ENCODE results near the gene LRRC40.

LRRC40 gene

GRCh38 chr1:70115315-70115714 is 90.1 kb downstream of the LRRC40 start:
- Histone ChIP-seq H3K9ac (ENCODE audit: low read depth, low read length) (no peak overlapping the region), H3K36me3 (ENCODE audit: insufficient read depth, low read length) (no peaks in the 10 kb centered on the region), H3K9me3 (ENCODE audit: control insufficient read depth, insufficient read depth, low read length) (no peaks in the 10 kb centered on the region), H3K4me1 (ENCODE audit: insufficient read depth, low read length) (no peaks in the 10 kb centered on the region)

DNA sequence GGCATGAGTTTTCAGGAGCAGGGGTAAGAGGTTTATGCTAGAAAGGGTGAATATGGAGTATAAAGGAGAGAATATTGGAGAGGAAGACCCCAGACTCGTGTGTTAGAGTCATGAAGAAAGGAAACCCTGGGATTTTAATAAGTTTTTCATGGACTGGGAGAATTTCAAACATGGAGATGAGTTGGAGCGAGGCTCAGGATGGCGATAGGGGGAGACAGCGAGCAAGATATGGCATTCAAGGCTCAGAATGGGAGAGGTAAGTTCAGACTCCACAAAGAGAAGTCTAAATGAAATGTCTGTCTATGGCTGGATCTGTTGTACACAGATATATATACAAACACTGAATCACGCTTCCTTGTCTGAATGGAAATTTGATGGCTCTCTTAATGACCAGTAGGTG is 92.5 kb downstream of the LRRC40 start:
- Histone ChIP-seq H3K9ac (ENCODE audit: low read depth, low read length) (no peak overlapping the region), H3K9me3 (ENCODE audit: control insufficient read depth, insufficient read depth, low read length) (no peaks in the 10 kb centered on the region), H3K36me3 (ENCODE audit: insufficient read depth, low read length) (no peaks in the 10 kb centered on the region), H3K4me1 (ENCODE audit: insufficient read depth, low read length) (no peaks in the 10 kb centered on the region)

DNA sequence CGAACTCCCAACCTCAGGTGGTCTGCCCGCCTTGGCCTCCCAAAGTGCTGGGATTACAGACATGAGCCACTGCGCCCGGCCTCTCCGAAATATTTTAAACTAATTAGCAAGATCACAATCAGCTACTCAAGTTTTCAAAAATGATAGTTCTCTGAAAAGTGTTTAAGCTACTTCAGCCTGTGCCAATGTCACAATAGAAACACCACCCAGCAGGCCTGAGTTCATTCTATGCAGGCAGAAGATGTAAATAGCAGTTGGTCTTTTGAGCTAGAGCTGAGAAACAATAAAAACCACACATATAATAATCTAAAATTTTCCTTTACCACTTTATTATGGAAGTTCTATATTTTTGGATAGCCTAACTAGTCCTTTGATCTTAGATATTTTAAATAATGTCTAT is 96.1 kb downstream of the LRRC40 start:
- Histone ChIP-seq H3K9me3 (ENCODE audit: control insufficient read depth, insufficient read depth, low read length) (no peaks in the 10 kb centered on the region), H3K36me3 (ENCODE audit: insufficient read depth, low read length) (no peaks in the 10 kb centered on the region), H3K4me1 (ENCODE audit: insufficient read depth, low read length) (no peaks in the 10 kb centered on the region), H3K9ac (ENCODE audit: low read depth, low read length) (no peak overlapping the region)

GRCh38 chr1:70103770-70104169 is 101.6 kb downstream of the LRRC40 start:
- H3K36me3 ChIP-seq (ENCODE audit: insufficient read depth, low read length): no peaks in the 10 kb centered on the region
- no peaks in the 10 kb centered on the region for H3K4me1 ChIP-seq (ENCODE audit: insufficient read depth, low read length)
- no peaks in the 10 kb centered on the region for H3K9me3 ChIP-seq (ENCODE audit: control insufficient read depth, insufficient read depth, low read length)
- H3K9ac ChIP-seq (ENCODE audit: low read depth, low read length): no peak overlapping the region

DNA sequence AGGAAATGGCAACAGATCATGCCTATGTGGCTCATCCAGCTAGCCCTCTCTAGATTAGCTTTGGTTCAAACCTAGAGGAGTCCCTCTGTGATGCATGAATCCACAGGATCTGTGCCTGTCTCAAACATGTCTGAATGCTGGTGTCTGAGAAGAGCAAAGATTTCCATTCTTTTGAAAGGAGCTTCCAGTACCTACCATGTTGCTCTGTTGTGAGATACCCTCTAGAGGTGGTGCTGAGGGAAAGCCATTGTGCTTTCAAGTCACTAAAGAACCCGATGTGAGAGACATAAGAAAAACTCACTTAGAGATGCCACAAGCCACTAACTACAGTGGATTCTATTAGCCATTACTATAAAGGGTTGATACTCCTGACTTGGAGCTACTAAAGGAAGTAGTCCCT is 103.6 kb downstream of the LRRC40 start:
- no peaks in the 10 kb centered on the region for H3K4me1 ChIP-seq (ENCODE audit: insufficient read depth, low read length)
- H3K9ac ChIP-seq (ENCODE audit: low read depth, low read length): no peak overlapping the region
- no peaks in the 10 kb centered on the region for H3K9me3 ChIP-seq (ENCODE audit: control insufficient read depth, insufficient read depth, low read length)
- no peaks in the 10 kb centered on the region for H3K36me3 ChIP-seq (ENCODE audit: insufficient read depth, low read length)

DNA sequence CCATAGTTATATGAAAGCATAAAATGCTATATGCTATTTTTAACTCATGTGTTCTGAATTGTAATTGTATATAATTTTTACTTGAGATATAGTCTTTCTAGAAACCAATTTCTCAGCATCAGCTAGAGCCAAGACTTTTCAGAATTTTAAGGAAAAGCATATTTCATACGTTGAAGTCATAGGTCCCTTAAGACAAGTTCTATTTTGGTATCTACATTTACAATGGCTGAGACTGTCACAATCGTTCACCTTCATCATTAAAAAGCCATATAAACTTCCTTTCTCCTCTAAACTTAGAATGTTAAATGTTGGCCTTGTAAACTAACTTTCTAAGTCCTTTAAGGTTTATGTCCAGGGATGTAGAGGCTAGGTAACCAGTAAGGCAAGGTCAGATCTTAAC is 104.1 kb downstream of the LRRC40 start:
- Histone ChIP-seq H3K4me1 (ENCODE audit: insufficient read depth, low read length) (no peaks in the 10 kb centered on the region), H3K9ac (ENCODE audit: low read depth, low read length) (no peak overlapping the region), H3K9me3 (ENCODE audit: control insufficient read depth, insufficient read depth, low read length) (no peaks in the 10 kb centered on the region), H3K36me3 (ENCODE audit: insufficient read depth, low read length) (no peaks in the 10 kb centered on the region)
